Activated T-helper 2 cell treated with anti-CD3 and anti-CD28 coated beads, Interferon-gamma antibody, Interleukin-2, Interleukin-4, amounts not matched to agents 10 μg/mL and 5 μg/mL and 100 μg/mL, durations not matched to agents 14 hours and 24 hours and 36 hours (primary cell): Measurements from ENCODE around the gene HOXC13. TPM values are rescaled to one million over a fixed set of nuclear protein-coding genes. Genes with fewer than 3 reads are reported as not detected.

Source experiments
- DNase-seq: peaks from one replicate; pipeline ENCODE4 v3.0.0; 2021; ENCODE audit warnings: low spot score
- H3K27ac Mint-ChIP-seq: one replicate; pipeline ENCODE4 v1.8.0; 2021; ENCODE audit warnings: mixed read lengths
- H3K27me3 Mint-ChIP-seq: one replicate; pipeline ENCODE4 v1.8.0; 2021; ENCODE audit warnings: low read depth, mixed read lengths
- H3K36me3 Mint-ChIP-seq: one replicate; pipeline ENCODE4 v1.8.0; 2021; ENCODE audit warnings: low read depth, mixed read lengths
- H3K4me1 Mint-ChIP-seq: one replicate; pipeline ENCODE4 v1.8.0; 2021; ENCODE audit warnings: low read depth, mixed read lengths
- H3K4me3 Mint-ChIP-seq: one replicate; pipeline ENCODE4 v1.8.0; 2021; ENCODE audit warnings: low read depth, mild to moderate bottlenecking, moderate library complexity, mixed read lengths
- H3K9me3 Mint-ChIP-seq: one replicate; pipeline ENCODE4 v1.8.0; 2021; ENCODE audit warnings: mixed read lengths
- intact Hi-C: fragments of 100-400 bp; cut with micrococcal nuclease; formaldehyde crosslinking; loops from one replicate; pipeline ENCODE4 v1.15.1; 2023
- total RNA-seq: library from RNA; stranded (reverse); gene quantifications from 2 replicates; pipeline ENCODE4 v1.2.3, GENCODE V29; 2022

HOXC13 gene
- total RNA-seq, 1 donor from 2014 or later = not detected

DNA sequence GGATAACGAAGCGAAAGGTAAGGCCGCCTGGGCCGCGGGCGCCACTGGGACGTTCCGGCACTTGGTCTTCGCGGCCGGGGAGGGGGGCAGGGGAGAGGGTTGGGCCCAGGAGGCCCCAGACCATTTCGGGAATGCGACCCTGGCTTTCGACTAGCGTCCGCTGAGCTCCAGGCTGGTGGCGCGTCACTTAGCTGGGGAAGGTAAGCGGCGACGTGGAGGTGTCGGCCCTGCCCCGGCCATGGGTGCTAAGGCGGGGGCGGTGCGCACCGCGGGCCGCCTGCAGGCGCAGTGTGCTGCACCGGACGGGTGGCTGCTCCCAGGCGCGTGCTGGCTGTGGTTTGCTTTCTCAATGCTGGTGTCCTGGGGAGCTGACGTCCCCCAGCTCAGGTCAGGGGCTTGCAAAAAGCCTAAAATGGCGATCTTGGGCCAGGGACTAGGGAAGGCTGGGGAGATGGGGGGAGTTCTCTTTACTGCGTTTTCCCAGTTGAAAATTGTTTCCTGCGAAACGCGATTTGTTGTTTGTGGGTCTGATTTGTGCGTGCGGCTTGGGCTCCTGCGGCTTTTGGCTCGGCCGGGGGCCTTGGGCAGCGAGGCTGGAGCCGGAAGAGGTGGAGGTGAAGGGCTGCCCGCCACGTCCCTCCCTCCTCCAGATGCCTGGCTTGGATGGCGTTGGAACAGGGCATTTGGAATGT, 47.5 kb downstream of the HOXC13 start:
- Mint-ChIP-seq H3K36me3 (no peaks in the 10 kb centered on the region), H3K9me3 (no peaks in the 10 kb centered on the region), H3K4me3 (no peak overlapping the region), H3K4me1 (peaks cover 21% of the 10 kb centered on the region), H3K27ac (no peak overlapping the region), H3K27me3 (peaks cover 90% of the 10 kb centered on the region)
- DNase-seq = no peak
- intact Hi-C loops = loop anchor here (2.0 kb wide), 2 partner anchors 13 to 47 kb away; partner anchors contain the start of gene HOXC5

DNA sequence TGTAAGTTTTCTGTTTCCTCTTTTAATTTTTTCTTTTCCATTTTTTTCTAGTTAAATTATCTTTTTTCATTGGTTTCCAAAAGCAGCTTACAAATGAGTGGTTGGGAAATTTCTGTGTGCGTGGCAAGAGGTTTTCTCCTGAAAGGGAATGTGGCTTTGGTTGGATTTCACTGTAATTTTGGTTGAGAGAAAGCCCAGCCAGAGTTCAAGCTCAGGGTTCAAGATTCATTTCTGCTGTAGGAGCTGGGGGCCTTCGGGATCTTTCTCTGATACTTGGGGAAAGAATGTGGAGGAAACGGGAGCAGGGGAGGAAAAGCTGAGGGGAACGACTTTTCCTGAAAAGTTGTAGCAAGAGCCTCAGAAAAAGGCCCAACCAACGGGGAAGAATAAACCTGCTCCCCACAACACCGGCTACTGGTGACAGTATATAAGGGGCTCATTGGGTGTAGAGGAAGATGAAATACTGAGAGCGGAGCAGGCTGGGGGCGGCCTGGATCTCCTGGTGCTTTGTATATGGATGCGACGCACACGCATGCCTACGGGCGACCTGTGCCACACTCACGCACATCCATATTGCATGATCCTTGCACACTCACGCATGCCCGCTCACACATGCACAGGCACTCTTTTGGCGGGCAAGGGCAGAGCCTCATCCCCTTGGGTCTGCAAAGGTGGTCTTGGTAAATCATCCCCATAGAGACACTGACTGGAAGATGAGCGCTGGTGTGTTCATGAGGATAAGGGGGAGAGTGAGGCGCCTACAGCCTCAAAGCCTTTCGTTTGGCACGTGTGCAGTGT, 48.3 kb downstream of the HOXC13 start:
- Mint-ChIP-seq H3K4me1 (peaks cover 21% of the 10 kb centered on the region), H3K36me3 (no peaks in the 10 kb centered on the region), H3K4me3 (no peak overlapping the region), H3K9me3 (no peaks in the 10 kb centered on the region), H3K27me3 (peaks cover 90% of the 10 kb centered on the region), H3K27ac (no peak overlapping the region)
- intact Hi-C loops = no loop called here
- no peak for DNase-seq

DNA sequence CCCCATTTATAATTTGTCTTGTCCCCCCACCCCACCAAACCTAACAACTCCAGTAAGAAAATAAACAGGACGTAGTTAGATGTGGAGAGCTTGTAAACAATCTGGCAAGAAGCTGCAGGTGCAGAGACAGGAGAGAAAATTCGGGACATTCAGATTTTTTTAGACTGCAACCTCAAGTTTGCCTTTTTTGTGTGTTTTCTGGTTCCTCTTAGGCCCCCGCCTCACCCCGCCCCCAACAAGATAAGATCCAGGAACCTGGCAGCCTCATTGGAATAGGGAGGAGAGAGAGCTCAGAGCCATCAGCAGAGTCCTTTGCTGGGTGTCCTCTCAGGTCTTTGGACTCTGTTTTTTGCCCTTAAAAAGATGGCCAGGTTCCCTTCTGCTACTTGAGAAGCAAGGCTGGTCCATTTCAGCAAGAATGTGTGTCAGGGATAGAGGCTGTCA, 49.2 kb downstream of the HOXC13 start:
- intact Hi-C loops = no loop called here
- H3K27ac Mint-ChIP-seq = no peak overlapping the region
- no peak for DNase-seq
- peaks cover 21% of the 10 kb centered on the region for H3K4me1 Mint-ChIP-seq
- H3K4me3 Mint-ChIP-seq = no peak overlapping the region
- no peaks in the 10 kb centered on the region for H3K36me3 Mint-ChIP-seq
- H3K27me3 Mint-ChIP-seq = peaks cover 91% of the 10 kb centered on the region
- H3K9me3 Mint-ChIP-seq = no peaks in the 10 kb centered on the region

DNA sequence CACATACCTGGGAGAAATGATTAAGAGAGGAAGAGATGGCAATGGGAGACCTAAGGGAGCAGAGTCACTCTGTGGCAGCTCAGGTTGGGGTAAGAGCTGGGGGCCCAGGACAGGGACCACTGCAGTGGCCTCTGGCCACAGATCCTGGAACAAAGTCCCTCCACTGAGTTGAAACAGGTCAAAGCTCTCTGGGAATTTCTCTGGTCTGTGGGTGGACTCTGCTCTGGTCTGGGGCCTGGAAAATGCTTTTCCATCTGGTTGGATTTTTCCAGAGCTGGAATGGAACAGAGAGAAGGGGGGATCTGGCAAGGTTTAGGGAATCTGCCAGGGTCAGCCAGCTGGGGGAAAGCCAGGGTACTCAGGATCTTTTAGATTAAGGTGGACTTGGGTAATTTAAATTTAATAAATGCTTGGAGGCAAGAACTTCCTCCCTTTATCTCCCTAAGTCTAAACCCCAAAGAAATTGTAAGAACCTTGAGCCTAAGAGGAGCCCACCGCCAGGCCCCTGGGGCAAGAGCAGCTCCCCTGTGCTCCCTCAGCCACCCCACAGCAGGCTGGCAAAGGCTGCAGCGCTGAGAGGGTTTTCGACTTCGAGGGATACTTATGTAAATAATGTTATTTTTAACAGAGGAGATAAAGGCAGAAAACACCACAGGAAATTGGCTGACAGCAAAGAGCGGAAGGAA, 50.1 kb downstream of the HOXC13 start:
- H3K27ac Mint-ChIP-seq = no peak overlapping the region
- H3K4me3 Mint-ChIP-seq = no peak overlapping the region
- intact Hi-C loops = no loop called here
- H3K36me3 Mint-ChIP-seq = no peaks in the 10 kb centered on the region
- peaks cover 21% of the 10 kb centered on the region for H3K4me1 Mint-ChIP-seq
- H3K9me3 Mint-ChIP-seq = no peaks in the 10 kb centered on the region
- DNase-seq = no peak
- peaks cover 91% of the 10 kb centered on the region for H3K27me3 Mint-ChIP-seq

DNA sequence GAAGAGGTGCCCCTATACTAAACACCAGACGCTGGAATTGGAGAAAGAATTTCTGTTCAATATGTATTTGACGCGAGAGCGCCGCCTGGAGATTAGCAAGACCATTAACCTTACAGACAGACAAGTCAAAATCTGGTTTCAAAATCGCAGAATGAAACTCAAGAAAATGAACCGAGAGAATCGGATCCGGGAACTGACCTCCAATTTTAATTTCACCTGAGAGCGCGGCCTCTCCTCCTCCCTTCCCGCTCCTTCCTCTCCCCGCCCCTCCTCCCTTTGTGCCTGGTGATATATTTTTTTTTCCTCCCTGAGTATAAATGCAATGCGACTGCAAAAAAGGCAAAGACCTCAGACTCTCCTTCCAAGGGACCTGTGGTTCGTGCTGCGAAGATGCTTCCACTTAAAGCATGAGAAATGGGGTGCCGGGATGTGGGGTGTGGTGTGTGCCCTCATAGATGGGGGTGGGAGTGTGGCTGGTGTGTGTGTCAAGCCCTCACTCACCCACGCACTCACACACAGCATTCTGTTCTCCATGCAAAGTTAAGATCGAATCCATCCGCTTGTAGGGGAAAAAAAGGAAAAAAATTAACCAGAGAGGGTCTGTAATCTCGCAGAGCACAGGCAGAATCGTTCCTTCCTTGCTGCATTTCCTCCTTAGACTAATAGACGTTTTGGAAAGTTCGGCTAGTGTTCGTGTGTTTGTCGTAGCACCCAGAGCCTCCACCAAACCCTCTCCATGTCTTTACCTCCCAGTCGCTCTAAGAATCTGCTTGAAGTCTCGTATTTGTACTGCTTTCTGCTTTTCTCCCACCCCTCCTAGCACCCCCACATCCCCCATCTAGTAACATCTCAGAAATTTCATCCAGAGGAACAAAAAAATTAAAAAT, 50.8 kb downstream of the HOXC13 start:
- no peaks in the 10 kb centered on the region for H3K9me3 Mint-ChIP-seq
- H3K27me3 Mint-ChIP-seq = peaks cover 93% of the 10 kb centered on the region
- no peak for DNase-seq
- peaks cover 23% of the 10 kb centered on the region for H3K4me1 Mint-ChIP-seq
- no peak overlapping the region for H3K27ac Mint-ChIP-seq
- H3K36me3 Mint-ChIP-seq = no peaks in the 10 kb centered on the region
- no peak overlapping the region for H3K4me3 Mint-ChIP-seq
- intact Hi-C loops = loop anchor here (10.0 kb wide), 2 partner anchors 55 to 295 kb away; partner anchors contain the start of gene HOXC13

DNA sequence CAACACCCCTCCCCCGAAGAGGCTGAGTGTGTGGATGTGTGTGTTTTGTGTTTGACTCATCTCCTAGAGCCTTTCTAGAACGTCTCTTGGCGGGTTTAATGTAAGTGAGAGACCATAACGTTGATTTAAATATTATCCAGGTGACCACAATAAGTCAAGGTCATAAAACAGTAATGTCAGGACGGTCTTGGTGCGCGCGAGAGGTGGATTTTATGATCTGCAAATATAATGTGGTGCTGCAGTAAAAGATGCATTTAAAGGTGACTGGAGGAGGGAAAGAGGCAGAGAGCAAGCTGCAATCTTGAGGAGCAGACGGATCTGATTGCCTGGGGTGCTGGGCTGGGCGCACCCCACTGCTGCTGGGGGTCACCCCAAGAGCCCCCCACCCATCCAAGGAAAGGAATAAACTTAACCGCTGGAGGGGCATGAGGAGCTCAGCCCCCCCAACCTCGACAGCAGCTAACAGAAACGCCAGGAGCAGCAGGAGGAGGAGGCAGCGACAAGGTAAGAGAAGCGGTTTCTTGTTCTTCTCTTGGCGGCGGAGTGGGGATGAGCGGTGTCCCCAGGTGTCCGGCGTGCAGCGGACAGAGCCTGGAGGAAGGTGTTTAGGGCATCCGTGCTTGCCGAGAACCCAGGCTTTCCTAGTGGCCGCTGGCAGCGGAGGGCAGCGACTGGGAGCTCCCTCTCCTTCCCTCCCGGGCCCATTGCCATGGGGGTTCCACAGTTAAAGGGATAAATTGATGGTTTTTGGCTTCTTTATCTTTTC, 51.9 kb downstream of the HOXC13 start:
- Mint-ChIP-seq H3K4me1 (peaks cover 25% of the 10 kb centered on the region), H3K9me3 (no peaks in the 10 kb centered on the region), H3K27me3 (peaks cover 93% of the 10 kb centered on the region), H3K27ac (no peak overlapping the region), H3K36me3 (no peaks in the 10 kb centered on the region), H3K4me3 (no peak overlapping the region)
- intact Hi-C loops = loop anchor here (10.0 kb wide), 2 partner anchors 56 to 296 kb away; partner anchors contain the start of gene HOXC13
- DNase-seq = no peak

DNA sequence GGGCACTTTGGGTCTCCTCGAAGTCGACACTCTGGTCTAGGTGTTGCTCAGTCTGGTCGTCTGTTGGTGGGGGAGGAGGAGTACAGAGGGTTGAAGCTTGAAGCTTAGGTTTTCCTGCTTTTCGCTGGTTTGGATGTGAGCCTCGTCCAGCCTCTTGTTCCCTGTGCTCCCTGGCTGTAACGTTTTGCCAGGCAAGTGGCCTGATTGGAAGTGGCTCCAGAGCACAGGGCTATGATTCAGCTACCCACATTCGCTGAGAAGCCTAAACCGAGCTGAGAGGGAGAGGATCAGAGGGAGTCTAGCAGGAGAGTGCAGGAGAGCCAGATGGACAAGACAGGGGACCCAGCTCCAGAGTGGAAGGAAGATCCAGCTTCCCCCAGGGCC, 52.4 kb downstream of the HOXC13 start:
- H3K27me3 Mint-ChIP-seq = peaks cover 95% of the 10 kb centered on the region
- no peak overlapping the region for H3K4me3 Mint-ChIP-seq
- H3K27ac Mint-ChIP-seq = no peak overlapping the region
- H3K9me3 Mint-ChIP-seq = no peaks in the 10 kb centered on the region
- H3K36me3 Mint-ChIP-seq = no peaks in the 10 kb centered on the region
- peaks cover 27% of the 10 kb centered on the region for H3K4me1 Mint-ChIP-seq
- intact Hi-C loops = loop anchor here (10.0 kb wide), 2 partner anchors 56 to 296 kb away; partner anchors contain the start of gene HOXC13
- no peak for DNase-seq

DNA sequence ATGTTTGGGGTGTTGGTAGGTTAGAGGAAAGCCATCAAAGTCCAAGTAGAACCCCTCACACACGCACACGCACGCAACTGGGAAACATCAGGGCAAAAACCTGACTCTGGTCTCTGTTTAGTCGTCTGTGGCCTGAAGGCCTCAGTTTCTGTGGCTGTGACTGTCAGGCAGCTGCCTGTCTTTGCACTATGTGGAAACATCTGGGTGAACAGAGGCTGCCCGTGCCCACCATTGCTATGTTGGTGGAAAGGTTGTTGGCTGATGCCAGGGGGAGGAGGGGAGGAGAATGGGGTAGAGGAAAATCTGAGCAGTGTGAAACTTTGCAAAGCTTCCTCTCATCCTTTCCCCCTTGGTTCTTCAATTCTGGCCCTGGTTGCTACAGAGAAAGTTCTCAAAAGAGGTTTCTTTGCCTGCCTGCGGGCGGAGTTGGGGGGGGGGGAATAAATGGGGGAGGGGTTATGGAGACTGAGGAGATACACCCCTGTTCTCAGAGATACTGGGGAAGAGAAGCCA, 53.8 kb downstream of the HOXC13 start:
- intact Hi-C loops = loop anchor here (10.0 kb wide), 2 partner anchors 58 to 298 kb away; partner anchors contain the start of gene HOXC13
- H3K9me3 Mint-ChIP-seq = no peaks in the 10 kb centered on the region
- no peak overlapping the region for H3K4me3 Mint-ChIP-seq
- peaks cover 27% of the 10 kb centered on the region for H3K4me1 Mint-ChIP-seq
- DNase-seq = no peak
- peaks cover 93% of the 10 kb centered on the region for H3K27me3 Mint-ChIP-seq
- H3K36me3 Mint-ChIP-seq = no peaks in the 10 kb centered on the region
- no peak overlapping the region for H3K27ac Mint-ChIP-seq

DNA sequence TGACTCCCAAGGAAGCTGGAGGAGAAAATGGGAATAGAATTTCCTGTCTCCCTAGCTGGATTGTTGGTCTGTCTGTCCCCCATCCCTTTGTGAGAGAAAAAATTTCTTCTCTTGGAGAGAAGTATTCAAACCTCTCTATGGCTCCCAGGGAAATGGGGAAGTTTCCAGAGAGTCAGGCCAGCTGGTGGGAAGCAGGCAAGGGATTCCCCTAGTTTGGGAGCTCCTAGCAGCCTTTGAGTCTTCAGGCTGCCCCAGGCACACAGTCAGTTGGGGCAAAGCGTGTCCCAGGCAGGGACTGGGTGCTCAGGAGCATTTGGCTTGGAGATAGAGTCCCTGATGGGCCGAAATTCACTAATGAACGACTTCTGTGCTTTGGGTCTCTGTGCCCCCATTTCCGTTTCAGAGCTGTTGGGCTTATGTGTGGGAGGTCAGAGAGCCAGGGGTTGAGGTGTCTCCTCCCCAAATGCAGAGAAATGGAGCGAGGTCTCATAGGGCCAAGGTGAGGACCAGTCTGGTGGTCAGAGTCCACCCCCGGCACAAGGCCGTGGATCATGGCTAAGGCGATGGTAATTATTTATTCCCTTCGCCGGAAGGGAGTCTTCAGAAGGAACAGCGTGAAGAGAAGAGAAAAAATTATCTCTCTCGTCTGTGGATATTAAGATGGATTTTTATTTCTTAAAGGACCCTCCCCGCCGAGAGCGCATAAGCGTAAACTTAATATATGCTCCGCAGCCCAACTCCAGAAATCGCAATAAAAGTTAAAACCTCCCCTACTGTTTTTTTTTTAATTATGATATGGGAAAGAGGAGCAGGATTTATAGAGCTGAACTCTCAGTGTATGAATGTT, 54.8 kb downstream of the HOXC13 start:
- no peaks in the 10 kb centered on the region for H3K9me3 Mint-ChIP-seq
- no peak for DNase-seq
- no peak overlapping the region for H3K4me3 Mint-ChIP-seq
- H3K4me1 Mint-ChIP-seq = peaks cover 28% of the 10 kb centered on the region
- no peaks in the 10 kb centered on the region for H3K36me3 Mint-ChIP-seq
- intact Hi-C loops = loop anchor here (10.0 kb wide), 2 partner anchors 59 to 299 kb away; partner anchors contain the start of gene HOXC13
- peaks cover 94% of the 10 kb centered on the region for H3K27me3 Mint-ChIP-seq
- no peak overlapping the region for H3K27ac Mint-ChIP-seq

DNA sequence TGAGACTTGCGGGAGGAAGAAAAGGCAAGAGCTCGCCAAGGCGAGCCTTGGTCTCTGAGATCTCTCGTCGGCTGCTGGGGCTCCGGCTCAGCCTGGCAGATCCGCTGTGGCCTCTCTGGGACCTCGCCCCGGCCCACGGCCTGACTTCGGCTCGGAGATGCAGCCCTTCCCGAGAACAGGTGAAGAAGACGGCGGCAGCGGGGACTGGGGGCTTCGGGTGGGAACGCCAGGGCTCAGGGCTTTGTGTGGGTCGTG, 55.3 kb downstream of the HOXC13 start:
- Mint-ChIP-seq H3K27ac (peak overlapping the region; percentile 52), H3K27me3 (peaks cover 94% of the 10 kb centered on the region), H3K9me3 (no peaks in the 10 kb centered on the region), H3K4me1 (peaks cover 27% of the 10 kb centered on the region), H3K36me3 (no peaks in the 10 kb centered on the region), H3K4me3 (no peak overlapping the region)
- DNase-seq = no peak
- intact Hi-C loops = loop anchor here (10.0 kb wide), 2 partner anchors 59 to 299 kb away; partner anchors contain the start of gene HOXC13
